Cardiac muscle cell (in vitro differentiated cells and primary cell): ENCODE results near the gene SUCO. TPM values are rescaled to one million over a fixed set of nuclear protein-coding genes. Genes with fewer than 3 reads are reported as not detected.

Experiments
- DNase-seq, 2 donors: peaks; one replicate each; pipeline versions ENCODE4 v3.0.0 to v3.0.0-alpha.2; 2010 to 2017; ENCODE audit warnings: low read depth in 1 of 2, low spot score in 1 of 2
- H3K27ac ChIP-seq: fragments of 200-600 bp; sonication (generic); 2 replicates; pipeline ENCODE4 v1.5.1; 2016
- H3K27me3 ChIP-seq: fragments of 200-600 bp; sonication (generic); 2 replicates; pipeline ENCODE4 v1.6.0; 2016; ENCODE audit warnings: control low read depth
- H3K36me3 ChIP-seq: fragments of 200-600 bp; sonication (generic); 2 replicates; pipeline ENCODE4 v1.5.1; 2016; ENCODE audit warnings: control low read depth
- H3K4me1 ChIP-seq: fragments of 200-600 bp; sonication (generic); 2 replicates; pipeline ENCODE4 v1.8.1; 2017; ENCODE audit warnings: low read depth, mild to moderate bottlenecking, mixed run types
- H3K4me3 ChIP-seq: fragments of 200-600 bp; sonication (generic); 2 replicates; pipeline ENCODE4 v1.5.1; 2016; ENCODE audit warnings: mild to moderate bottlenecking
- H3K9me3 ChIP-seq: fragments of 200-600 bp; sonication (generic); 2 replicates; pipeline ENCODE4 v1.5.1; 2017; ENCODE audit warnings: low read depth, mild to moderate bottlenecking, control low read depth
- polyA plus RNA-seq: library from polyadenylated mRNA; unstranded; fragments of >200 nt; fragmentation: Nextera tagmentation; extraction: Ambion mirVana; gene quantifications from 2 replicates; pipeline ENCODE4 v1.2.1, GENCODE V29; 2016
- total RNA-seq: library from RNA; depleted of rRNA; stranded (reverse); fragments of >200 nt; gene quantifications from 2 replicates; pipeline ENCODE4 v1.2.3, GENCODE V29; 2016
- TF ChIP-seq, protein P1 (sequence below): IDR thresholded peaks from 2 replicates; pipeline ENCODE4 v1.5.1; 2012; ENCODE audit warnings: low read depth, mild to moderate bottlenecking, low read length

Gene SUCO
- total and polyA plus RNA-seq, 2 experiments from 2014 or later = 23.0 to 48.6 TPM

DNA sequence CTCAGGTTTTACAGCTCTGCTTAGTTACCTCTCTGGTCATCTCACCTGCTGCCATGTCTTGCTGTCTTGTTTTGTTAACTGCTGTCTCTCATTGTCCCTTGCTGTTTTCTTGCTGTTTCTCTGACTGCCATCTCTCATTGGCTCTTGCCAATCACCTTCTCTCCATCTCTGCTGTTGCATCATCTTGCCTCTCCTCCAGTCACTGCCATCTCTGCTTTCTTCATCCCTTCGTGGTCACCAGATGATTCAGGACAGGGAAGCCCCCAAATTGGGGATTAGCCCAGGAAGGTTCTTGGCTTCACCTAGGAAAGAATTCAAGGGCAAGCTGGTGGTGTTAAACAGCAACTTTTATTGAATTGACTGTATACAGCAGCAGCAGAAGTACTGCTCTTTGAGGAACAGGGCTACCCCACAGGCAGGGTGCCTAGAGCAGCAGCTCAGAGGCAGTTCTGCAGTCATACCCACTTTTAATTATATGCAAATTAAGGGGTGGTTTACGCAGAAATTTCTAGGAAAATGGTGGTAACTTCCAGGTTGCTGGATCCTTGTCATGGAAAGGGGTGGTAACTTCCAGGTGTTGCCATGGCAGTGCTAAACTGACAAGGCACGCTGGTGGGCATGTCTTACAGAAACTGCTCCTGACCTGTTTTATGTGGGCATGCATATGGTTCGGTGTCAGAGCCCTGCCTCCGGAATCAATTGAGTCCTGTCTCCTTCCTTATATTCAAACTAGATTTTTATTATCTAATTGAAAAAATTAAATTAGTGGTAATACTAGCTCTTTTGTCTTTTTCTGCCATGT, 33.4 kb downstream of the SUCO start:
- TF ChIP-seq, protein P1, sequence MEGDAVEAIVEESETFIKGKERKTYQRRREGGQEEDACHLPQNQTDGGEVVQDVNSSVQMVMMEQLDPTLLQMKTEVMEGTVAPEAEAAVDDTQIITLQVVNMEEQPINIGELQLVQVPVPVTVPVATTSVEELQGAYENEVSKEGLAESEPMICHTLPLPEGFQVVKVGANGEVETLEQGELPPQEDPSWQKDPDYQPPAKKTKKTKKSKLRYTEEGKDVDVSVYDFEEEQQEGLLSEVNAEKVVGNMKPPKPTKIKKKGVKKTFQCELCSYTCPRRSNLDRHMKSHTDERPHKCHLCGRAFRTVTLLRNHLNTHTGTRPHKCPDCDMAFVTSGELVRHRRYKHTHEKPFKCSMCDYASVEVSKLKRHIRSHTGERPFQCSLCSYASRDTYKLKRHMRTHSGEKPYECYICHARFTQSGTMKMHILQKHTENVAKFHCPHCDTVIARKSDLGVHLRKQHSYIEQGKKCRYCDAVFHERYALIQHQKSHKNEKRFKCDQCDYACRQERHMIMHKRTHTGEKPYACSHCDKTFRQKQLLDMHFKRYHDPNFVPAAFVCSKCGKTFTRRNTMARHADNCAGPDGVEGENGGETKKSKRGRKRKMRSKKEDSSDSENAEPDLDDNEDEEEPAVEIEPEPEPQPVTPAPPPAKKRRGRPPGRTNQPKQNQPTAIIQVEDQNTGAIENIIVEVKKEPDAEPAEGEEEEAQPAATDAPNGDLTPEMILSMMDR = no peak
- H3K27ac ChIP-seq = peak overlapping the region; percentile 53
- DNase-seq = no peak
- H3K9me3 ChIP-seq = no peaks in the 10 kb centered on the region
- H3K36me3 ChIP-seq = peaks cover 35% of the 10 kb centered on the region
- H3K4me1 ChIP-seq = no peaks in the 10 kb centered on the region
- no peaks in the 10 kb centered on the region for H3K27me3 ChIP-seq
- H3K4me3 ChIP-seq = no peak overlapping the region

DNA sequence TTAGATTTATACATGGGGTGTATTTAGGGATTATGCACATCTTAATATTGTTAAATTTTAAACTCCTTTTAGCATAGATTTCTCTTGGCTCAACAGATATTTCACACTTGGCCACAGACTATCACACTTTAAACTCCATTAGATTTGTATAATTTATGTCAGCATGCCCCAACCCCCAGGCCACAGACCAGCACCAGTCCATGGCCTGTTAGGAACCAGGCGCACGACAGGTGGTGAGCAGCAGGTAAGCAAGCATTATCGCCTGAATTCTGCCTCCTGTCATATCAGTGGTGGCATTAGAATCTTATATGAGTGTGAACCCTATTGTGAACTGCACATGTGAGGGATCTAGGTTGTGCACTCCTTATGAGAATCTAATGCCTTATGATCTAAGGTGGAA, 34.8 kb downstream of the SUCO start:
- Histone ChIP-seq H3K4me3 (no peak overlapping the region), H3K36me3 (peaks cover 35% of the 10 kb centered on the region), H3K4me1 (no peaks in the 10 kb centered on the region), H3K27me3 (no peaks in the 10 kb centered on the region), H3K9me3 (no peaks in the 10 kb centered on the region), H3K27ac (no peak overlapping the region)
- DNase-seq = no peak
- TF ChIP-seq, protein P1 = no peak

DNA sequence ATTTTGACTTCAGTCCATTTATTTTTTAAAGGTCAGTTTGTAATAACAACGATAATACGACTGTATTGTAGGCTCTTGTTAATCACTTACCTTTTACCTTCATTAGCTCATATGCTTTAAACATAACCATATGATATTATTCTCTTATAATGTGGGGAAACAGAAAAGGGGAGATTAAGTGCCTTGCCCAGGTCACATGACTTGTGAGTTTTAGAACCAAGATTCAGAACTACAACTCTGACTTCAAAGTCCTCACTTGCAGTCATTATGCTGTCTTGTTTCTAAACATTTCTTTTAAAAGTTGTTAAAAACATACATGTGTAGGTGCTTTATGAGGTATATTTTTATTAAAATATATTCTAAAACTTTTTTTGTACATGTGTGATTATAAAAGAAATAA, 41.1 kb downstream of the SUCO start:
- TF ChIP-seq, protein P1 = no peak
- no peak overlapping the region for H3K4me3 ChIP-seq
- peaks cover 73% of the 10 kb centered on the region for H3K36me3 ChIP-seq
- H3K9me3 ChIP-seq = no peaks in the 10 kb centered on the region
- no peaks in the 10 kb centered on the region for H3K4me1 ChIP-seq
- no peak for DNase-seq
- no peak overlapping the region for H3K27ac ChIP-seq
- H3K27me3 ChIP-seq = no peaks in the 10 kb centered on the region

DNA sequence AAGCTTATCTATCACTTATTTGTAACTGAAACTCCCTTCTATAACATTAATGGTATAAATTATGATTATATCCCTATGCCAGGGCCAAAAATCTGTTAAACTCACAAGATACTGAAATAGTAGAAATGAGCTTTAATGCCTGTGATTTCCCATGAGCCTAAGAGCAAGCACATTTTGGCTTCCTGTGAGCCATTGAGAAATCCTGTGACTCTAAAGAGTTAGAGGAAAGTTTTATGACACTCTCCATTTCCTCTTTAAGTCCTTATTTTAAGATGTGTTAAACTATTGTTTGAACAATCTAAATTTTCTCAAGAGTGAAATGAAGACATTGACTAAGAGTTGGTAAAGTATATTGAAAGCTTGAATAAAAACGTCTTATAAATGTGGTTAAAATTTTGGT, 45.6 kb downstream of the SUCO start:
- Histone ChIP-seq H3K36me3 (peaks cover 69% of the 10 kb centered on the region), H3K27ac (no peak overlapping the region), H3K27me3 (no peaks in the 10 kb centered on the region), H3K4me3 (no peak overlapping the region), H3K4me1 (peaks cover 3% of the 10 kb centered on the region), H3K9me3 (no peaks in the 10 kb centered on the region)
- DNase-seq = no peak
- TF ChIP-seq, protein P1 = no peak

DNA sequence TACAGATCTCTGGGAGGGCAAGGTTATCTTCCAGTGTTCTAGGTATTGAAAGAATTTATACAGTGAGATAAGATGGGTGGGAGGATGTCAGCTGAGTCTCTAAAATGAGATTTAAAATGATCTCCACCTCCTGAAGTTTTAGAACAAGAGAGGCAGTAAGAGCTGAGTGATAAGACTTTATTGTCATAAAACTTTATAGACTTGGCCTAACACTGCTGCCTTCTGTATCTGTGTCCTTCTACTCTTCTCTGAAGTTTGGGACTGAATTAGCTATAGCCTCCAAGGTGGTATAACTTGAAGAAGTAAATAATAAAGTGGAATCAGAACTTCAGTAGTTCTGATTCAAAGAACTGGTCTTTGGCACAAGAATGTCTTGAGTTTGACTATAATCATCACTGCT, 48.3 kb downstream of the SUCO start:
- peak overlapping the region; percentile 35 for H3K27ac ChIP-seq
- H3K27me3 ChIP-seq = no peaks in the 10 kb centered on the region
- TF ChIP-seq, protein P1 = no peak
- H3K4me3 ChIP-seq = no peak overlapping the region
- peaks cover 3% of the 10 kb centered on the region for H3K4me1 ChIP-seq
- no peaks in the 10 kb centered on the region for H3K9me3 ChIP-seq
- peaks cover 47% of the 10 kb centered on the region for H3K36me3 ChIP-seq
- DNase-seq = no peak
